Ascending aorta (tissue), 2 donors: ENCODE data around the gene CAMK1D. TPM values are rescaled to one million over a fixed set of nuclear protein-coding genes. Genes with fewer than 3 reads are reported as not detected.

Source experiments
- DNase-seq, 2 donors: peaks; one replicate each; pipeline ENCODE4 v3.0.0-alpha.2; 2019; ENCODE audit warnings: low spot score in 2 of 2
- H3K27ac ChIP-seq, 2 donors: fragments of 200-600 bp; sonication (generic); one replicate each; pipeline ENCODE4 v1.5.1; 2016 to 2017; ENCODE audit warnings: mild to moderate bottlenecking in 1 of 2
- H3K27me3 ChIP-seq: fragments of 200-600 bp; sonication (generic); one replicate; pipeline ENCODE4 v1.5.1; 2017
- H3K36me3 ChIP-seq, 2 donors: fragments of 200-600 bp; sonication (generic); one replicate each; pipeline ENCODE4 v1.5.1; 2016
- H3K4me1 ChIP-seq, 2 donors: fragments of 200-600 bp; sonication (generic); one replicate each; pipeline ENCODE4 v1.5.1; 2016 to 2017; ENCODE audit warnings: mild to moderate bottlenecking in 1 of 2
- H3K4me3 ChIP-seq, 2 donors: fragments of 200-600 bp; sonication (generic); one replicate each; pipeline ENCODE4 v1.5.1; 2016 to 2017; ENCODE audit warnings: mild to moderate bottlenecking in 1 of 2
- H3K9me3 ChIP-seq, 2 donors: fragments of 200-600 bp; sonication (generic); one replicate each; pipeline ENCODE4 v1.5.1; 2016
- CTCF ChIP-seq, 3 experiments: fragments of 200-600 bp in 2 of 3; fragments of 450-650 bp in 1 of 3; sonication (generic) in 2 of 3; IDR thresholded peaks; one replicate each; pipeline ENCODE4 v1.5.1; 2016 to 2019; ENCODE audit warnings: antibody characterized with exemption in 3 of 3, mild to moderate bottlenecking in 1 of 3, moderate library complexity in 1 of 3
- intact Hi-C: fragments of 100-400 bp; cut with DNase I; formaldehyde crosslinking; loops from one replicate; pipeline ENCODE4 v1.15.1; 2023
- total RNA-seq: library from RNA; depleted of rRNA; stranded (reverse); fragments of >200 nt; gene quantifications from one replicate; pipeline ENCODE4 v1.1.0, GENCODE V29; 2016

Gene CAMK1D
- total RNA-seq, 1 donor from 2014 or later: 4.2 TPM

GRCh38 chr10:12564173-12564572 is 214.8 kb downstream of the CAMK1D start:
- Histone ChIP-seq H3K4me1 (no peaks in the 10 kb centered on the region), H3K36me3 (no peaks in the 10 kb centered on the region), H3K4me3 (no peak overlapping the region), H3K9me3 (no peaks in the 10 kb centered on the region), H3K27ac (no peak overlapping the region), H3K27me3 (no peaks in the 10 kb centered on the region)
- intact Hi-C loops: no loop called here
- TF ChIP-seq CTCF (IDR thresholded peaks at IDR 0.05): no peak
- no peak for DNase-seq

GRCh38 chr10:12566161-12567115 is 217.1 kb downstream of the CAMK1D start:
- Histone ChIP-seq H3K4me3 (no peak overlapping the region), H3K27ac (no peak overlapping the region), H3K27me3 (no peaks in the 10 kb centered on the region), H3K4me1 (no peaks in the 10 kb centered on the region), H3K36me3 (no peaks in the 10 kb centered on the region), H3K9me3 (no peaks in the 10 kb centered on the region)
- intact Hi-C loops: no loop called here
- TF ChIP-seq CTCF (IDR thresholded peaks at IDR 0.05): no peak
- DNase-seq: no peak

- no peaks in the 10 kb centered on the region for H3K36me3 ChIP-seq
- H3K4me1 ChIP-seq: no peaks in the 10 kb centered on the region
- no peak for TF ChIP-seq CTCF (IDR thresholded peaks at IDR 0.05)
- intact Hi-C loops: no loop called here
- H3K9me3 ChIP-seq: no peaks in the 10 kb centered on the region
- no peak for DNase-seq
- no peak overlapping the region for H3K4me3 ChIP-seq
- no peak overlapping the region for H3K27ac ChIP-seq
- no peaks in the 10 kb centered on the region for H3K27me3 ChIP-seq
These were observed 219.2 kb downstream of the CAMK1D start for GRCh38 chr10:12568391-12569009.

- Histone ChIP-seq H3K36me3 (no peaks in the 10 kb centered on the region), H3K4me3 (no peak overlapping the region), H3K4me1 (no peaks in the 10 kb centered on the region), H3K9me3 (no peaks in the 10 kb centered on the region), H3K27me3 (no peaks in the 10 kb centered on the region), H3K27ac (no peak overlapping the region)
- TF ChIP-seq CTCF (IDR thresholded peaks at IDR 0.05): no peak
- intact Hi-C loops: loop anchor here (10.0 kb wide), 1 partner anchor 307 kb away; no protein-coding TSS in a partner anchor
- DNase-seq: no peak
These were observed 222.9 kb downstream of the CAMK1D start for GRCh38 chr10:12572281-12572680.

- Histone ChIP-seq H3K27ac (no peak overlapping the region), H3K9me3 (no peaks in the 10 kb centered on the region), H3K4me1 (peaks cover 0 to 6% of the 10 kb centered on the region in 2 donors), H3K27me3 (no peaks in the 10 kb centered on the region), H3K4me3 (no peak overlapping the region), H3K36me3 (no peaks in the 10 kb centered on the region)
- DNase-seq: no peak
- intact Hi-C loops: loop anchor here (10.0 kb wide), 1 partner anchor 313 kb away; no protein-coding TSS in a partner anchor
- TF ChIP-seq CTCF (IDR thresholded peaks at IDR 0.05): no peak
These were observed 228.3 kb downstream of the CAMK1D start for GRCh38 chr10:12577610-12578009.
